GM12873 (cell line): Measurements from ENCODE around the gene FARP1.

Experiments used
- CTCF ChIP-seq: IDR thresholded peaks from 2 replicates; pipeline ENCODE4 v1.5.1; 2012; ENCODE audit warnings: low read depth, mild to moderate bottlenecking, moderate library complexity, low read length, control low read depth; ENCODE audit not compliant: insufficient read depth; ENCODE audit errors: missing control alignments

Gene FARP1

GRCh38 chr13:98411013-98411412, 268.1 kb downstream of the FARP1 start:
- no peak for TF ChIP-seq CTCF

- TF ChIP-seq CTCF = no peak
These were observed 268.8 kb downstream of the FARP1 start for GRCh38 chr13:98411617-98412265.

DNA sequence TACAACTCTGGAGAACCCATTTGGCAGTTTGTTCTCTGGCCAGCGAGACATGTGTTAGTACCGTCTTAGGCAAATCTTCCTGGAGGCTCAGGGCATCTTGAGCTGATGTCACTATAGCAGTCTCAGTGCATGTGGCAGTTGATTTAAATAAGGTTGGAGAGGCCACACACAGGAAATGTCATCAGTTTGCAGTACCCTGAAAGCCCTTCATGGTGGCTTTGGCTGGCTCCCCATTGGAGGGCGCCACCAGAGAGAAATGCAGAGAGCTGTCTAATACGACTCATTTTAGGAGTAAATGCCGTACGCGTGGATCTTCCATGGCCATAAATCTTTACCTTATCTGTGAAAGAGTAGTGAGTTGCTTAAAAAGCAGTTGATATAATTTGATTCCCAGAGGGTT, 270.9 kb downstream of the FARP1 start:
- TF ChIP-seq CTCF = no peak

DNA sequence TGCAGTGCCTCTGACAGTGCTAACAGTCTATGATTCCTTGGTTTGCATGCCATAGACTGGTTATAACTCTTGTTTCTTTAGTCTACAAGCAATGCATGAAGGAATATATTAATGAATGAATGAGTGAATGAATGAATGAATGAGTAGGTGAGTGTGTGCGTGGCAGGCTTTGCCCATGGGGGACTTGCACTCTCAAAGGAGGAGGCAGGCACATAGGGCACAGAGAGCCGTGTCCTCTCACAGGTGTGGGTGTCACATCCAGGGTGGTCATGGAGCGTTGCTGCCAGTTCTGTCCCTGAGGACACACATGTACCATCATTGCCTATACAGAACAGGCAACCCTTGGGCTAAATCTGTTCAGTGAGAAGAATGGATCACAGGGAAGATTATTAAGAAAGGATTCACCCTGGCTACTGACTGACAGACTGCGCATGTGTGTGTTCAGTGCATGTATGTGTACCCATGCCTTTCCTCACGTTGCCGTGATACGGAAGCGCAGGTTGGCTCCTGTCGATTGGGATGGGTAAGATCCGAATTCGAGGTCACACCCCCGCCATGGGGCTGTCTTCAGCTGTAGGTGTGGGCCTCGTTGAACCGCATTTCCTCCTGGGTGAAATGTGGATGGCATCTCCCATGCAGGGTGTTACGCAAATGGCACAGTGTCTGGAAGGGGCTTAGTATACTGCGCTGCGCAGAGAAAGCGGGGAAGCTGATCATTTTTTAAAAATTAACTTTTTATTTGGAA, 272.6 kb downstream of the FARP1 start:
- TF ChIP-seq CTCF = no peak

GRCh38 chr13:98416408-98416807, 273.5 kb downstream of the FARP1 start:
- TF ChIP-seq CTCF = no peak

GRCh38 chr13:98419786-98420553, 277.1 kb downstream of the FARP1 start:
- no peak for TF ChIP-seq CTCF

DNA sequence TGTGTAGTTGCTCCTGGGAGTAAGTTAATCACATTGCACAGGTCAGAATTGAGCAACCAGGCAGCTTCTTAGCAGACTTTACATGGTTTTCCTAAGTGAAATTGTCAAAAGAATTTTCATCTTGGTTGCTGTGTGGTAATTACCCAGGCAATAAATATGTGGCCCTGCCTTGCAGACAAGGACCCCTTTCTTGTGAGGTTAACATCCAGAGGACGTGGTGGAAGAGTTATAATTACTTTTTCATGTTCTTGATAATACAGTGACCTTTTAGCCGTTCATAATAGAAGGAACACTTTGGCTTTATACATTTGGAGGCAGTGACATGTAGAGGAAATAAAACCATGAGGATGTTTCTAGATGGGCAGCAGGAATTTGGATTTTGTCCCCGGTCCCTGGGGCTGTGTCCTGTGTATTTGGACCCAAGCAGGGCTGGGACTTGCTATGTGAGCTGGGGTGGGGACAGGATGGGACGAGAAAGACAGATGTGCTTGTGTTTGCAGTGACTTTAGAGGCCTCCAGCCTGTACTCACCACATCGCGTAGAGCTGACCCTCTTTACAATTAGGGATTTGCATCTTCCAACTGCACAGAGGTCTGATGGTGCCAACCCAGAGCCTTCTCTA, 277.8 kb downstream of the FARP1 start:
- no peak for TF ChIP-seq CTCF
